GM19240 (cell line): ENCODE data around the gene ALDH1B1.

Experiments
- DNase-seq: peaks from one replicate; pipeline ENCODE4 v3.0.0; 2011; ENCODE audit warnings: low spot score; ENCODE audit not compliant: insufficient read length

ALDH1B1 gene

GRCh38 chr9:38392235-38393127 is at the start of gene ALDH1B1:
TSS of gene ALDH1B1 (plus strand) at chr9:38392702. CDS start at chr9:38395749, 3,047 bp downstream.
- peak; percentile 97 for DNase-seq

- no peak for DNase-seq
Measured at GRCh38 chr9:38343037-38343436, 49.5 kb upstream of the ALDH1B1 start.

- no peak for DNase-seq
Measured at GRCh38 chr9:38343552-38343951, 49.0 kb upstream of the ALDH1B1 start.

- no peak for DNase-seq
Measured at GRCh38 chr9:38344566-38345324, 47.8 kb upstream of the ALDH1B1 start.

GRCh38 chr9:38345851-38346755 is 46.4 kb upstream of the ALDH1B1 start:
- DNase-seq: no peak

GRCh38 chr9:38346811-38347210 is 45.7 kb upstream of the ALDH1B1 start:
- DNase-seq: no peak

GRCh38 chr9:38347271-38347671 is 45.2 kb upstream of the ALDH1B1 start:
- no peak for DNase-seq

GRCh38 chr9:38347946-38348345 is 44.6 kb upstream of the ALDH1B1 start:
- no peak for DNase-seq

- no peak for DNase-seq
Measured at GRCh38 chr9:38350529-38350928, 42.0 kb upstream of the ALDH1B1 start.

- no peak for DNase-seq
Measured at GRCh38 chr9:38352530-38353328, 39.8 kb upstream of the ALDH1B1 start.

GRCh38 chr9:38355115-38355514 is 37.4 kb upstream of the ALDH1B1 start:
- no peak for DNase-seq

- DNase-seq: no peak
Measured at GRCh38 chr9:38355517-38356120, 36.9 kb upstream of the ALDH1B1 start.

- no peak for DNase-seq
Measured at GRCh38 chr9:38356851-38357250, 35.7 kb upstream of the ALDH1B1 start.

- DNase-seq: no peak
Measured at GRCh38 chr9:38357350-38358114, 35.0 kb upstream of the ALDH1B1 start.

GRCh38 chr9:38358390-38359296 is 33.9 kb upstream of the ALDH1B1 start:
- DNase-seq: no peak

- no peak for DNase-seq
Measured at GRCh38 chr9:38359297-38359653, 33.2 kb upstream of the ALDH1B1 start.

- no peak for DNase-seq
Measured at GRCh38 chr9:38359689-38360385, 32.7 kb upstream of the ALDH1B1 start.
